DND-41 (cell line): ENCODE data around the gene DTNBP1.

ENCODE experiments used
- ATAC-seq: fragments of 200-7000 bp; cut with Tn5 transposase; 3 replicates; pipeline ENCODE4 v1.9.1; 2021; ENCODE audit warnings: low read depth; ENCODE audit not compliant: insufficient read depth
- DNase-seq: peaks from one replicate; pipeline ENCODE4 v3.0.0-alpha.2; 2020
- H2AFZ ChIP-seq: 2 replicates; pipeline ENCODE4 v1.6.0; 2012; ENCODE audit warnings: low read depth, low read length
- H3K27ac ChIP-seq: 2 replicates; pipeline ENCODE4 v1.5.1; 2012; ENCODE audit warnings: low read length, inconsistent platforms
- H3K27me3 ChIP-seq: fragments of 200-600 bp; sonication (generic); 2 replicates; pipeline ENCODE4 v1.6.0; 2012; ENCODE audit warnings: low read length, mild to moderate bottlenecking, inconsistent platforms; ENCODE audit not compliant: insufficient read depth, poor library complexity
- H3K36me3 ChIP-seq: 2 replicates; pipeline ENCODE4 v1.5.1; 2012; ENCODE audit warnings: low read length, inconsistent platforms; ENCODE audit not compliant: insufficient read depth
- H3K4me1 ChIP-seq: 2 replicates; pipeline ENCODE4 v1.5.1; 2012; ENCODE audit warnings: mild to moderate bottlenecking, low read length; ENCODE audit not compliant: insufficient read depth
- H3K4me2 ChIP-seq: 2 replicates; pipeline ENCODE4 v1.6.0; 2012; ENCODE audit warnings: mild to moderate bottlenecking, moderate library complexity, low read length, inconsistent platforms; ENCODE audit not compliant: insufficient read depth
- H3K4me3 ChIP-seq, 2 experiments: fragments of 200-600 bp in 1 of 2; shearing (Covaris generic) in 1 of 2; 2 replicates each; pipeline ENCODE4 v1.5.1; 2012 to 2016; ENCODE audit warnings: inconsistent platforms in 2 of 2, low read length in 2 of 2, mild to moderate bottlenecking in 2 of 2, low read depth in 1 of 2, moderate library complexity in 1 of 2
- H3K79me2 ChIP-seq: 2 replicates; pipeline ENCODE4 v1.6.0; 2012; ENCODE audit warnings: low read length, inconsistent platforms; ENCODE audit not compliant: insufficient read depth
- H3K9ac ChIP-seq: 2 replicates; pipeline ENCODE4 v1.6.0; 2012; ENCODE audit warnings: low read depth, mild to moderate bottlenecking, inconsistent platforms, low read length, moderate library complexity
- H3K9me3 ChIP-seq: 2 replicates; pipeline ENCODE4 v1.5.1; 2012; ENCODE audit warnings: low read length, moderate library complexity, mild to moderate bottlenecking, inconsistent platforms; ENCODE audit not compliant: insufficient read depth, severe bottlenecking
- H4K20me1 ChIP-seq: 2 replicates; pipeline ENCODE4 v1.6.0; 2012; ENCODE audit warnings: low read length; ENCODE audit not compliant: insufficient read depth
- EZH2 ChIP-seq: IDR thresholded peaks from 3 replicates; pipeline ENCODE4 v1.6.1; 2012; ENCODE audit warnings: borderline replicate concordance, low read depth, mild to moderate bottlenecking, moderate library complexity, low read length, inconsistent platforms; ENCODE audit not compliant: severe bottlenecking
- TF ChIP-seq, protein P1 (sequence below): IDR thresholded peaks from 2 replicates; pipeline ENCODE4 v1.5.1; 2012; ENCODE audit warnings: borderline replicate concordance, low read length, moderate library complexity, mild to moderate bottlenecking; ENCODE audit not compliant: poor library complexity, severe bottlenecking; ENCODE audit errors: extremely low read depth

The DTNBP1 gene

DNA sequence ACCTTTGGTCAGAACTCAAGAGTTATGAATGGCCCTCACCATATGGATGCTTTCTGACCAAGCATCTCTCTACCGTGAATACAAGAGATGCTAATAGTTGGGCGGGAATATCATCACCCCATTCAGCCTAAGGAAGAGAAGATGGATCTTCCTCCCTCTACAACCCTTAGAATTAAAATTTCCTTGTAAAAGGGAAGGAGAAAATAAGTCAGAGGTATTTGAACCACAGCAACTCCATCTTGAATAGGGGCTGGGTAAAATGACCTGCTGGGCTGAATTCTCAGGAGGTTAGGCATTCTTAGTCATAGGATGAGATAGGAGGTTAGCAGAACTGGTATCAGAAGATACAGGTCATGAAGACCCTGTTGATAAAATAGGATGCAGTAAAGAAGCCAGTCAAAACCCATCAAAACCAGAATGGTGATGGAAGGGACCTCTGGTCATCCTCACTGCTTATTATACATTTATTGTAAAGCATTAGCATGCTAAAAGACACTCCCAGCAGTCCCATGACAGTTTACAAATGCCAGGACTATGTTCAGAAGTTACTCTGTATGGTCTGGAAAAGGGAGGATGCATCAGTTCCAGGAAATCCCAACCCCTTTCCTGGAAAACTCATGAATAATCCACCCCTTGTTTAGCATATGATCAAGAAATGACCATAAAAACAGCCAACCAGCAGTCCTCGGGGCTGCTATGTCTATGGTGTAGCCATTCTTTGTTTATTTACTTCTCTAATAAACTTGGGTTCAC is 101.2 kb downstream of the DTNBP1 start:
- no peak overlapping the region for H3K9ac ChIP-seq
- TF ChIP-seq, protein P1, sequence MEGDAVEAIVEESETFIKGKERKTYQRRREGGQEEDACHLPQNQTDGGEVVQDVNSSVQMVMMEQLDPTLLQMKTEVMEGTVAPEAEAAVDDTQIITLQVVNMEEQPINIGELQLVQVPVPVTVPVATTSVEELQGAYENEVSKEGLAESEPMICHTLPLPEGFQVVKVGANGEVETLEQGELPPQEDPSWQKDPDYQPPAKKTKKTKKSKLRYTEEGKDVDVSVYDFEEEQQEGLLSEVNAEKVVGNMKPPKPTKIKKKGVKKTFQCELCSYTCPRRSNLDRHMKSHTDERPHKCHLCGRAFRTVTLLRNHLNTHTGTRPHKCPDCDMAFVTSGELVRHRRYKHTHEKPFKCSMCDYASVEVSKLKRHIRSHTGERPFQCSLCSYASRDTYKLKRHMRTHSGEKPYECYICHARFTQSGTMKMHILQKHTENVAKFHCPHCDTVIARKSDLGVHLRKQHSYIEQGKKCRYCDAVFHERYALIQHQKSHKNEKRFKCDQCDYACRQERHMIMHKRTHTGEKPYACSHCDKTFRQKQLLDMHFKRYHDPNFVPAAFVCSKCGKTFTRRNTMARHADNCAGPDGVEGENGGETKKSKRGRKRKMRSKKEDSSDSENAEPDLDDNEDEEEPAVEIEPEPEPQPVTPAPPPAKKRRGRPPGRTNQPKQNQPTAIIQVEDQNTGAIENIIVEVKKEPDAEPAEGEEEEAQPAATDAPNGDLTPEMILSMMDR: no peak
- no peak for TF ChIP-seq EZH2
- ATAC-seq (no peak), DNase-seq (no peak)
- H3K4me1 ChIP-seq: no peaks in the 10 kb centered on the region
- H3K36me3 ChIP-seq: no peaks in the 10 kb centered on the region
- no peak overlapping the region for H2AFZ ChIP-seq
- peaks cover 9% of the 10 kb centered on the region; the same call in 1 of the 2 replicates for H4K20me1 ChIP-seq
- H3K27ac ChIP-seq: no peak overlapping the region
- H3K4me2 ChIP-seq: no peak overlapping the region
- peaks cover 18% of the 10 kb centered on the region; the same call in 1 of the 2 replicates for H3K79me2 ChIP-seq
- no peaks in the 10 kb centered on the region for H3K27me3 ChIP-seq
- H3K9me3 ChIP-seq: no peaks in the 10 kb centered on the region
- no peak overlapping the region for H3K4me3 ChIP-seq

DNA sequence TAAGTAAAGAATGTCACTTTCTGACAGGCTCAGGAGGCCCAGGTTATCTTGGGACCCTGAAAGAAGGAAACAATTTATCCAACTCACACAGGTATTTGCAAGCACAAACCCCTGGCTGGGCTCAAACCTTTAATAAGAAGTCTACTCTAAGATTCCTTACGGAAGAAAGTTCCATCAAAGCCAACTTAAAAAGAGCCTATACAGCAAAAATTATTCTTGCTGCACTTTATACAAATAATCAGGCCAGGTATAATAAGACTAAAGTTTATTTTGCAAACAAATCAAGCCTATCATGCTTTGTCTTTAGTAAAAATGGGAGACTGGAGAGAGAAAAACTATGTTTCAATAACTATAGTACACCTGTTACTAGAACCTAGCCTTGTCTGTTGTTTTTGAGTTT is 102.1 kb downstream of the DTNBP1 start:
- H3K79me2 ChIP-seq: peaks cover 12% of the 10 kb centered on the region; the same call in 1 of the 2 replicates
- no peak for DNase-seq
- no peaks in the 10 kb centered on the region for H3K27me3 ChIP-seq
- no peak for TF ChIP-seq EZH2
- TF ChIP-seq, protein P1: no peak
- H3K9me3 ChIP-seq: no peaks in the 10 kb centered on the region
- no peak overlapping the region for H2AFZ ChIP-seq
- H4K20me1 ChIP-seq: peaks cover 9% of the 10 kb centered on the region; the same call in 1 of the 2 replicates
- no peak for ATAC-seq
- H3K36me3 ChIP-seq: no peaks in the 10 kb centered on the region
- H3K4me1 ChIP-seq: no peaks in the 10 kb centered on the region
- no peak overlapping the region for H3K27ac ChIP-seq
- H3K4me3 ChIP-seq: no peak overlapping the region
- H3K4me2 ChIP-seq: no peak overlapping the region
- no peak overlapping the region for H3K9ac ChIP-seq

DNA sequence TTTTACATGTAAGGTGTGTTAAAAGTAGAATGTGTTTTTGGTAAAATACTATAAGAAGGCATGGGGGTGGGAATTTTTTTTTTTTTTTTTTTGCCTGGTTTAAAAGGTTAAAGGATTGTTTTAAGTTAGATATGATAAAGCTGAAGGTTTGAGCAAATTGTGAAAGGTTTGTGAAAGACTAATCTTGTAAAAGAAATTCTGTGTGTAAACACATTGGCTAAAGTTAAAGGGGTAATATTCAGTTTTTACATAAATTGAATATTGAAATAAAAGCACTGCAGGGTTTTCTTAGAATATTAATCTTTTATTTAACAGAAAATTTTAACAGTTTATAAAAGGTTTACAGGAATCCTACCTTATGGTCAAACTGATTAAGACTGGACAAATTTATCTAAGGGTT is 105.7 kb downstream of the DTNBP1 start:
- H3K27ac ChIP-seq: no peak overlapping the region
- no peak overlapping the region for H2AFZ ChIP-seq
- TF ChIP-seq, protein P1: no peak
- TF ChIP-seq EZH2: no peak
- DNase-seq: no peak
- H3K4me1 ChIP-seq: no peaks in the 10 kb centered on the region
- no peak overlapping the region for H3K4me3 ChIP-seq
- no peaks in the 10 kb centered on the region; the same call in 1 of the 2 replicates for H4K20me1 ChIP-seq
- H3K36me3 ChIP-seq: no peaks in the 10 kb centered on the region
- H3K27me3 ChIP-seq: no peaks in the 10 kb centered on the region
- H3K9me3 ChIP-seq: no peaks in the 10 kb centered on the region
- no peak for ATAC-seq
- no peak overlapping the region for H3K9ac ChIP-seq
- peaks cover 8% of the 10 kb centered on the region; the same call in 1 of the 2 replicates for H3K79me2 ChIP-seq
- no peak overlapping the region for H3K4me2 ChIP-seq
